ENCODE results near the gene EPN3. TPM values are rescaled to one million over a fixed set of nuclear protein-coding genes. Genes with fewer than 3 reads are reported as not detected.

Gene EPN3
- total and polyA plus RNA-seq, 2 experiments from 2014 or later: 2.3 to 7.7 TPM

GRCh38 chr17:50517011-50517410 lies 15.5 kb upstream of the EPN3 start:
- no peak overlapping the region for H3K4me3 Mint-ChIP-seq
- ATAC-seq (no peak), DNase-seq (ENCODE audit: low spot score) (no peak)
- peaks cover 22% of the 10 kb centered on the region for H3K4me1 Mint-ChIP-seq
- H3K4me3 ChIP-seq: no peak overlapping the region
- no peak overlapping the region for H3K27ac Mint-ChIP-seq
- H3K9me2 ChIP-seq (ENCODE audit: insufficient read depth): 0 out of 2 replicates have a peak, but pooled peaks cover 2% of the 10 kb centered on the region
- H3K9me3 Mint-ChIP-seq: no peaks in the 10 kb centered on the region; the same call in 2 of the 3 replicates
- H3K27me3 Mint-ChIP-seq (ENCODE audit: insufficient read depth, low read depth, poor library complexity): peaks cover 7% of the 10 kb centered on the region
- H3K4me2 ChIP-seq: no peak overlapping the region
- H3K4me1 ChIP-seq (ENCODE audit: insufficient read depth): no peaks in the 10 kb centered on the region
- H4K20me1 ChIP-seq (replicated peaks; ENCODE audit: insufficient read depth): no peaks in the 10 kb centered on the region
- no peak overlapping the region for H3K27ac ChIP-seq (ENCODE audit: low read depth)
- H2AFZ ChIP-seq: no peak overlapping the region
- H3K27me3 ChIP-seq (ENCODE audit: insufficient read depth): no peaks in the 10 kb centered on the region
- no peaks in the 10 kb centered on the region for H3F3A ChIP-seq (replicated peaks; ENCODE audit: low read depth)
- H3K79me2 ChIP-seq (replicated peaks; ENCODE audit: insufficient read depth): no peaks in the 10 kb centered on the region
- H3K36me3 Mint-ChIP-seq (ENCODE audit: low read depth): no peaks in the 10 kb centered on the region
- TF ChIP-seq CREB1 (CRISPR knock-in tag; IDR thresholded peaks at IDR 0.05; ENCODE audit: low read depth): no peak
- TF ChIP-seq ETS1 (IDR thresholded peaks at IDR 0.05): no peak
- TF ChIP-seq EZH2 (IDR thresholded peaks at IDR 0.05; ENCODE audit: low read depth, unreplicated experiment): no peak
- no peak for TF ChIP-seq ZNF331 (CRISPR knock-in tag; IDR thresholded peaks at IDR 0.05; ENCODE audit: low read depth)
- no peak for TF ChIP-seq NANOG (IDR thresholded peaks at IDR 0.05; ENCODE audit: borderline replicate concordance)
- H3K36me3 ChIP-seq (ENCODE audit: insufficient read depth): no peaks in the 10 kb centered on the region

GRCh38 chr17:50517504-50518383 lies 14.8 kb upstream of the EPN3 start:
- no peaks in the 10 kb centered on the region for H3K36me3 Mint-ChIP-seq (ENCODE audit: low read depth)
- H4K20me1 ChIP-seq (replicated peaks; ENCODE audit: insufficient read depth): no peaks in the 10 kb centered on the region
- no peak overlapping the region for H3K4me3 Mint-ChIP-seq
- H3K27me3 Mint-ChIP-seq (ENCODE audit: insufficient read depth, low read depth, poor library complexity): peaks cover 7% of the 10 kb centered on the region
- H3F3A ChIP-seq (replicated peaks; ENCODE audit: low read depth): no peaks in the 10 kb centered on the region
- H3K27ac ChIP-seq (ENCODE audit: low read depth): no peak overlapping the region
- no peaks in the 10 kb centered on the region for H3K27me3 ChIP-seq (ENCODE audit: insufficient read depth)
- no peak overlapping the region for H3K4me2 ChIP-seq
- H3K4me3 ChIP-seq: no peak overlapping the region
- peak overlapping the region; percentile 29 for H2AFZ ChIP-seq
- TF ChIP-seq EZH2phosphoT487 (IDR thresholded peaks at IDR 0.05; ENCODE audit: unreplicated experiment) (no peak), STAT1 (IDR thresholded peaks at IDR 0.05; ENCODE audit: unreplicated experiment) (no peak), ETS1 (IDR thresholded peaks at IDR 0.05) (no peak), JUNB (IDR thresholded peaks at IDR 0.05; ENCODE audit: unreplicated experiment) (no peak), ZNF114 (CRISPR knock-in tag; IDR thresholded peaks at IDR 0.05) (no peak), ZNF331 (CRISPR knock-in tag; IDR thresholded peaks at IDR 0.05; ENCODE audit: low read depth) (no peak)
- no peaks in the 10 kb centered on the region for H3K4me1 ChIP-seq (ENCODE audit: insufficient read depth)
- H3K4me1 Mint-ChIP-seq: peaks cover 22% of the 10 kb centered on the region
- H3K36me3 ChIP-seq (ENCODE audit: insufficient read depth): no peaks in the 10 kb centered on the region
- H3K9me3 Mint-ChIP-seq: no peaks in the 10 kb centered on the region; the same call in 2 of the 3 replicates
- no peak overlapping the region for H3K27ac Mint-ChIP-seq
- H3K9me2 ChIP-seq (ENCODE audit: insufficient read depth): 0 out of 2 replicates have a peak, but pooled peaks cover 2% of the 10 kb centered on the region
- H3K79me2 ChIP-seq (replicated peaks; ENCODE audit: insufficient read depth): no peaks in the 10 kb centered on the region
- ATAC-seq: peak; percentile 31; the same call in 2 of the 3 replicates
- no peak for DNase-seq (ENCODE audit: low spot score)
